ENCODE results near the gene CDK10.

CDK10 gene

DNA sequence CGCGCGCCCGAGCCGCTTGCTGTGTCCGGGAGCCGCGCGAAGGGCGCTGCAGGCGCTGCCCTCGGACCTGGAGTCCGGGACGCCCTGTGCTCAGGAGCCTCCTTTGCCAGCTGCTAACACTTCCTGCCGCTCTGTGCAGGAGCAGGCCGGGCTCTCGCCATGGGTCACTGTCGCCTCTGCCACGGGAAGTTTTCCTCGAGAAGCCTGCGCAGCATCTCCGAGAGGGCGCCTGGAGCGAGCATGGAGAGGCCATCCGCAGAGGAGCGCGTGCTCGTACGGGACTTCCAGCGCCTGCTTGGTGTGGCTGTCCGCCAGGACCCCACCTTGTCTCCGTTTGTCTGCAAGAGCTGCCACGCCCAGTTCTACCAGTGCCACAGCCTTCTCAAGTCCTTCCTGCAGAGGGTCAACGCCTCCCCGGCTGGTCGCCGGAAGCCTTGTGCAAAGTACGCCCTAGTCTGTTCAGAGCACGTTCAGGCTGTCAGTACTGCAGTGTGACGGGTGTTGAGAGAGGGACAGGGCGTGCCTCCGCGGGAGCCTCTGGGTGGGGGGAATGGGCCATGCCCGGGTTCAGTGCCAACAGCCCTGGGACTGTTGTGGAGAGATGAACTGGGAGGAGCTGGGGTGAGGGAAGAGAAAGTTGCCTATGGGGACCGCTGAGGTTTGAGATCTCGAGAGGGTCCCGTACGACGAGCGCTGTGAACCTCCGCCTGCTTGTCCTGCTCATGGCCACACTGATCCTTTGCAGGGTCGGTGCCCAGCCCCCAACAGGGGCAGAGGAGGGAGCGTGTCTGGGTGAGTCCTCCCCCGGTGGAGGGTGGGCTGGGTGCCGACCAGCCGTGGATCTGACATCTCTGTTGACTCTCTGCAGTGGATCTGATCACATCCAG, 36.1 kb downstream of the CDK10 start:
- DNase-seq (ENCODE audit: low read depth), result peak; percentile 77
- TF ChIP-seq, protein P1, sequence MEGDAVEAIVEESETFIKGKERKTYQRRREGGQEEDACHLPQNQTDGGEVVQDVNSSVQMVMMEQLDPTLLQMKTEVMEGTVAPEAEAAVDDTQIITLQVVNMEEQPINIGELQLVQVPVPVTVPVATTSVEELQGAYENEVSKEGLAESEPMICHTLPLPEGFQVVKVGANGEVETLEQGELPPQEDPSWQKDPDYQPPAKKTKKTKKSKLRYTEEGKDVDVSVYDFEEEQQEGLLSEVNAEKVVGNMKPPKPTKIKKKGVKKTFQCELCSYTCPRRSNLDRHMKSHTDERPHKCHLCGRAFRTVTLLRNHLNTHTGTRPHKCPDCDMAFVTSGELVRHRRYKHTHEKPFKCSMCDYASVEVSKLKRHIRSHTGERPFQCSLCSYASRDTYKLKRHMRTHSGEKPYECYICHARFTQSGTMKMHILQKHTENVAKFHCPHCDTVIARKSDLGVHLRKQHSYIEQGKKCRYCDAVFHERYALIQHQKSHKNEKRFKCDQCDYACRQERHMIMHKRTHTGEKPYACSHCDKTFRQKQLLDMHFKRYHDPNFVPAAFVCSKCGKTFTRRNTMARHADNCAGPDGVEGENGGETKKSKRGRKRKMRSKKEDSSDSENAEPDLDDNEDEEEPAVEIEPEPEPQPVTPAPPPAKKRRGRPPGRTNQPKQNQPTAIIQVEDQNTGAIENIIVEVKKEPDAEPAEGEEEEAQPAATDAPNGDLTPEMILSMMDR (IDR thresholded peaks at IDR 0.05; ENCODE audit: low read depth, low read length, missing control alignments), result no peak
- H3K4me3 ChIP-seq (ENCODE audit: low read depth, low read length), result peak overlapping the region; percentile 55

DNA sequence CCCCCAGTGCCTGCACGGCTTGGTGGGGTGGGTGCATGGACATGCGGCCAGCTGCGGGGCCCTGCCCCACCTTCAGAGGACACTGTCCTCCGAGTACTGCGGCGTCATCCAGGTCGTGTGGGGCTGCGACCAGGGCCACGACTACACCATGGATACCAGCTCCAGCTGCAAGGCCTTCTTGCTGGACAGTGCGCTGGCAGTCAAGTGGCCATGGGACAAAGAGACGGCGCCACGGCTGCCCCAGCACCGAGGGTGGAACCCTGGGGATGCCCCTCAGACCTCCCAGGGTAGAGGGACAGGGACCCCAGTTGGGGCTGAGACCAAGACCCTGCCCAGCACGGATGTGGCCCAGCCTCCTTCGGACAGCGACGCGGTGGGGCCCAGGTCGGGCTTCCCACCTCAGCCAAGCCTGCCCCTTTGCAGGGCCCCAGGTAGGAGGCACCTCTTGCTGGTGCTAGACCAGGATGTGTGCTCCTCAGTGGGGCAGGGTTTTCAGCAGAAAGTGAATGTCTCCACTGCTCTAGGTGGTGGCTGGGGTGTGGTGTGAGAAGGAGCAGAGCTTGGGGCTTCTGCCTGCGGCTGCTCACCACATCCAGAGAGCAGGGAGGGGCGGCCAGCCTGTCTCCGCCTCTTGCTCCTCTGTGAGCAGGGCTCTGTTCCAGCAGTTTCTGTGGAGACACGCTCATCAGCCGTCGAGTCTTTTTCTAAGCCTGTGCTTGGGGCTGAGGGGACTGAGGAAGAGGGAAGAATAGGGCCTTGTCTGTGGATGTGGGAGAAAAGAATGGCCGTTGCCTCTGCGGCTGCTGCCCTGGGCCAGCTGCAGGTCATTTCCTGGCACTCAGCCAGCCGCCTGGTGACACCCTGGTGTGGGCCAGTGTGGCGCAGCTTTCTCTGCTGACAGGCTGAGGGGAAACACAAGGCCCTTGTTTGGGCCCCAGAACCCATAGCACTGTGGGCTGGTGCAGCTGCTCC, 37.1 kb downstream of the CDK10 start:
- no peak for DNase-seq (ENCODE audit: low read depth)
- peak overlapping the region; percentile 55 for H3K4me3 ChIP-seq (ENCODE audit: low read depth, low read length)
- TF ChIP-seq, protein P1 (IDR thresholded peaks at IDR 0.05; ENCODE audit: low read depth, low read length, missing control alignments), result no peak

- no peak overlapping the region for H3K4me3 ChIP-seq (ENCODE audit: low read depth, low read length)
- no peak for DNase-seq (ENCODE audit: low read depth)
- TF ChIP-seq, protein P1 (IDR thresholded peaks at IDR 0.05; ENCODE audit: low read depth, low read length, missing control alignments), result no peak
These were observed 41.1 kb downstream of the CDK10 start for GRCh38 chr16:89727406-89728120.

DNA sequence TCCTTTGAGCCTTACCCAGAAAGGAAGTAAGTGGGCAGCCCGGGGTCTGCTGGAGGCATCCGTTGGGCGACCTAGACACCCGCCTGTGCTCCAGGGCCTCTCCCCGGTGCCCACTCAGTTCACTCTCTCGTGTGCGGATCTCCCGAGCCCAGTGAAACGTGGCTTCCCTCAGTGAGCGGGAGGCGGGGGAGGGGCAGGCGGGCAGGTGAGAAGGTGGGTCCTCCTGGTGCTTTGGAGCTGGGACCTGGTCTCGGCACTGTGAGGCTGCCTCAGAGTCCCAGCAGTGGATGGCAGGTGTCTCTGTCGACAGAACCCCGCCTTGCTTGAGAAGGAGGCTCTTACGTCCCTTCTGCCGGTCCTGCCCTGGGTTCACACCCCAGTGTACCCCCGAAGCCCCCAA, 42.8 kb downstream of the CDK10 start:
- TF ChIP-seq, protein P1 (IDR thresholded peaks at IDR 0.05; ENCODE audit: low read depth, low read length, missing control alignments), result no peak
- H3K4me3 ChIP-seq (ENCODE audit: low read depth, low read length), result no peak overlapping the region
- DNase-seq (ENCODE audit: low read depth), result no peak

- H3K4me3 ChIP-seq (ENCODE audit: low read depth, low read length), result no peak overlapping the region
- TF ChIP-seq, protein P1 (IDR thresholded peaks at IDR 0.05; ENCODE audit: low read depth, low read length, missing control alignments), result no peak
- no peak for DNase-seq (ENCODE audit: low read depth)
These were observed 43.5 kb downstream of the CDK10 start for GRCh38 chr16:89729863-89730593.

All from GM12864 (cell line).